ENCODE results near the gene MMADHC.

GRCh38 chr2:149525323-149525722, 62.3 kb downstream of the MMADHC start:
- TF ChIP-seq CTCF (IDR thresholded peaks at IDR 0.05) (no peak), POLR2A (IDR thresholded peaks at IDR 0.05) (no peak)

Data from thyroid gland (tissue), 4 donors.